Measurements from ENCODE around the gene TALDO1. TPM values are rescaled to one million over a fixed set of nuclear protein-coding genes. Genes with fewer than 3 reads are reported as not detected.

Gene TALDO1
- total RNA-seq, 2 donors from 2014 or later: 90.3 to 111 TPM

- Histone ChIP-seq H3K4me3 (peak within 1 kb of the TSS; percentile 91 to 93), H3K27ac (peak within 1 kb of the TSS; percentile 82 to 89), H3K4me1 (peaks cover 0 to 32% of the 10 kb centered on the region in 2 donors), H3K36me3 (peaks cover 2% of the 10 kb centered on the region), H3K9me3 (no peaks in the 10 kb centered on the region), H3K27me3 (no peaks in the 10 kb centered on the region)
- TF ChIP-seq CTCF (IDR thresholded peaks at IDR 0.05): peak in 1 of 2 donors; percentile 6
- peak; percentile 87 for DNase-seq (ENCODE audit: low spot score)
Measured at GRCh38 chr11:777288-778255, 30.3 kb downstream of the TALDO1 start, which contains the start of gene GATD1. TSS of gene GATD1 (minus strand) at chr11:777487. CDS start at chr11:777462, 25 bp downstream.

GRCh38 chr11:778976-779954 lies 32.0 kb downstream of the TALDO1 start:
- Histone ChIP-seq H3K36me3 (no peaks in the 10 kb centered on the region), H3K9me3 (no peaks in the 10 kb centered on the region), H3K27me3 (no peaks in the 10 kb centered on the region), H3K4me3 (no peak overlapping the region), H3K27ac (no peak overlapping the region), H3K4me1 (peaks cover 0 to 47% of the 10 kb centered on the region in 2 donors)
- DNase-seq (ENCODE audit: low spot score): no peak
- no peak for TF ChIP-seq CTCF (IDR thresholded peaks at IDR 0.05)

GRCh38 chr11:779955-780532 lies 32.8 kb downstream of the TALDO1 start:
- no peak for DNase-seq (ENCODE audit: low spot score)
- no peak overlapping the region for H3K27ac ChIP-seq
- no peaks in the 10 kb centered on the region for H3K36me3 ChIP-seq
- TF ChIP-seq CTCF (IDR thresholded peaks at IDR 0.05): no peak
- H3K4me1 ChIP-seq: peaks cover 0 to 44% of the 10 kb centered on the region in 2 donors
- no peak overlapping the region for H3K4me3 ChIP-seq
- H3K27me3 ChIP-seq: no peaks in the 10 kb centered on the region
- H3K9me3 ChIP-seq: no peaks in the 10 kb centered on the region

- H3K27me3 ChIP-seq: no peaks in the 10 kb centered on the region
- peaks cover 0 to 27% of the 10 kb centered on the region in 2 donors for H3K4me1 ChIP-seq
- H3K36me3 ChIP-seq: no peaks in the 10 kb centered on the region
- H3K27ac ChIP-seq: no peak overlapping the region
- TF ChIP-seq CTCF (IDR thresholded peaks at IDR 0.05): no peak
- DNase-seq (ENCODE audit: low spot score): no peak
- no peak overlapping the region for H3K4me3 ChIP-seq
- no peaks in the 10 kb centered on the region for H3K9me3 ChIP-seq
Measured at GRCh38 chr11:782264-783174, 35.3 kb downstream of the TALDO1 start.

Measured in right atrium auricular region (tissue), 2 donors.